ENCODE data around the gene CST11.

Gene CST11

DNA sequence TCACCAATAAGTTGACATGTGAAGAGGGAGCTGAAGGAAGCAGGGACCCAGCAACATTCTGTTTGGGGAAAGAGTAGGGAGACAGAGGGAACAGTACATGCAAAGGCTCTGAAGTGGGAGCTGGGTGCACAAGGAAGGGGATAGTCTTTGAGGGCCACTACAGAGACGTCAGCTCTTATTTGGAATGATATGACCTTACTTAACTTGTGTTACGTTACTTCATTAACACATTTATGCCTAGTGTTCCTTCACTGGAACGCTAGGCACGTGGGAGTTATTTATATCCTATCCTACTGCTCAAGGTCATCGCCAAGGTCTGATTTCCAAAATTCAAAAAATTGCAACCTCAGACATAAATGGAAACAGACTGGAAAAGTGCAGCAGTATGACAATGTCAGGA is 51.6 kb downstream of the CST11 start:
- Histone ChIP-seq H3K4me3 (no peak overlapping the region), H3K27ac (no peak overlapping the region)

Measured in skin epidermis (tissue), 12 donors.